WTC11 (cell line): ENCODE measurements around the gene RASAL3.

ENCODE experiments used
- ATF2 ChIP-seq: sonication (generic); formaldehyde crosslinking; IDR thresholded peaks from 2 replicates; pipeline ENCODE4 v1.8.1; 2022; ENCODE audit warnings: low read depth, missing genetic modification reagents, borderline replicate concordance
- CTCF ChIP-seq: fragments of 200-600 bp; IDR thresholded peaks from 2 replicates; pipeline ENCODE4 v1.8.0; 2022; ENCODE audit warnings: antibody characterized with exemption
- FOXJ3 ChIP-seq: sonication (generic); formaldehyde crosslinking; IDR thresholded peaks from 2 replicates; pipeline ENCODE4 v1.9.0; 2021; ENCODE audit warnings: missing genetic modification reagents, mild to moderate bottlenecking, borderline replicate concordance
- GABPB1 ChIP-seq: sonication (generic); formaldehyde crosslinking; IDR thresholded peaks from 2 replicates; pipeline ENCODE4 v1.8.1; 2023; ENCODE audit warnings: mild to moderate bottlenecking, missing genetic modification reagents
- IRF1 ChIP-seq: sonication (generic); formaldehyde crosslinking; IDR thresholded peaks from 2 replicates; pipeline ENCODE4 v1.8.0; 2023; ENCODE audit warnings: missing genetic modification reagents
- KAT7 ChIP-seq: sonication (generic); formaldehyde crosslinking; IDR thresholded peaks from 2 replicates; pipeline ENCODE4 v1.8.1; 2023; ENCODE audit warnings: missing genetic modification reagents, mild to moderate bottlenecking, borderline replicate concordance
- RORB ChIP-seq: fragments of 250-450 bp; sonication (Bioruptor Pico); IDR thresholded peaks from 2 replicates; pipeline ENCODE4 v1.9.0; 2021; ENCODE audit warnings: mild to moderate bottlenecking
- ZBTB43 ChIP-seq: sonication (generic); formaldehyde crosslinking; IDR thresholded peaks from 2 replicates; pipeline ENCODE4 v1.8.1; 2023; ENCODE audit warnings: mild to moderate bottlenecking, missing genetic modification reagents
- ZNF232 ChIP-seq: sonication (generic); formaldehyde crosslinking; IDR thresholded peaks from 2 replicates; pipeline ENCODE4 v1.8.0; 2022; ENCODE audit warnings: mild to moderate bottlenecking, missing genetic modification reagents

- TF ChIP-seq CTCF (no peak), ZNF232 (no peak), GABPB1 (CRISPR knock-in tag) (no peak), IRF1 (CRISPR knock-in tag) (no peak), KAT7 (no peak), RORB (CRISPR knock-in tag) (no peak), FOXJ3 (CRISPR knock-in tag) (no peak), ATF2 (CRISPR knock-in tag) (no peak), ZBTB43 (no peak)
These were observed 41.8 kb upstream of the RASAL3 start for GRCh38 chr19:15506074-15506571.
